H1 (cell line): ENCODE measurements around the gene CD81. TPM values are rescaled to one million over a fixed set of nuclear protein-coding genes. Genes with fewer than 3 reads are reported as not detected.

Experiments
- ATF2 ChIP-seq: IDR thresholded peaks from 2 replicates; pipeline ENCODE4 v1.6.1; 2012; ENCODE audit warnings: low read length, inconsistent platforms
- GTF2F1 ChIP-seq: IDR thresholded peaks from 2 replicates; pipeline ENCODE4 v1.6.1; 2012; ENCODE audit warnings: low read depth, low read length, improper control_type of control experiment, borderline replicate concordance
- POU5F1 ChIP-seq: IDR thresholded peaks from 2 replicates; pipeline ENCODE4 v1.6.1; 2011; ENCODE audit warnings: low read depth, mild to moderate bottlenecking, low read length, moderate library complexity
- SIN3A ChIP-seq, 2 experiments: IDR thresholded peaks in 1 of 2; conservative IDR thresholded peaks in 1 of 2; 2 replicates each; pipeline ENCODE4 v1.6.1; 2011 to 2012; ENCODE audit warnings: low read length in 2 of 2, improper control_type of control experiment in 1 of 2, low read depth in 1 of 2, mild to moderate bottlenecking in 1 of 2
- ZNF274 ChIP-seq: IDR thresholded peaks from 2 replicates; pipeline ENCODE4 v1.7.0; 2012; ENCODE audit warnings: low read length, borderline replicate concordance; ENCODE audit errors: extremely low read depth
- polyA plus RNA-seq, 7 experiments: library from polyadenylated mRNA; depleted of rRNA in 3 of 7; stranded (reverse) in 5 of 7; unstranded in 2 of 7; fragments of >200 nt in 5 of 7; fragments of 200-250 nt in 2 of 7; gene quantifications; 1 replicate in 5 of 7; 2 replicates in 1 of 7; 4 replicates in 1 of 7; pipeline versions ENCODE4 v1.2.1 to v1.2.3, GENCODE V29; 2011 to 2013; ENCODE audit warnings: missing spikeins in 2 of 7, mixed read lengths in 2 of 7
- total RNA-seq: library from RNA; stranded (reverse); fragmentation: NEBNext Ultra II Directional; extraction: Animal tissue kit (Norgen Biotek cat#: 25700); gene quantifications from 2 replicates; pipeline ENCODE4 v1.2.1, GENCODE V29; 2021

Gene CD81
- total and polyA plus RNA-seq, 2 of the 8 experiments (the other 6 are each of a cell fraction or from before 2014, with no cell fraction given) = 238 to 309 TPM

- TF ChIP-seq ZNF274 = no peak
- TF ChIP-seq ATF2 = no peak
- TF ChIP-seq SIN3A (conservative IDR thresholded peaks at IDR 0.05 in 1 of 2, IDR thresholded peaks at IDR 0.05 in 1 of 2; ENCODE audit: low read depth in 1 of 2, low read length in 2 of 2) = no peak
- no peak for TF ChIP-seq GTF2F1
- no peak for TF ChIP-seq POU5F1
- TF ChIP-seq, all 59 proteins: peak for 0
Measured at GRCh38 chr11:2440646-2441045, 63.5 kb downstream of the CD81 start (continued).
